Loucy (cell line): ENCODE data around the gene GABRR1.
"Not testable (repeated sequence)": the region's sequence is repeated elsewhere in the genome, so short reads cannot be mapped to it uniquely, and the experiment has no call there.

ENCODE experiments used
- H2AFZ ChIP-seq: fragments of 200-600 bp; sonication (generic); 2 replicates; pipeline ENCODE4 v1.6.0; 2016; ENCODE audit warnings: antibody characterized with exemption, mild to moderate bottlenecking, low read length, moderate library complexity
- H3F3A ChIP-seq: fragments of 200-600 bp; 2 replicates; pipeline ENCODE4 v1.6.0; 2016; ENCODE audit warnings: antibody characterized with exemption, low read depth, mild to moderate bottlenecking
- H3K27me3 ChIP-seq: fragments of 200-600 bp; sonication (generic); 2 replicates; pipeline ENCODE4 v1.6.1; 2014; ENCODE audit warnings: low read length, mild to moderate bottlenecking; ENCODE audit not compliant: insufficient read depth, poor library complexity, severe bottlenecking
- H3K36me3 ChIP-seq: fragments of 200-600 bp; sonication (generic); 2 replicates; pipeline ENCODE4 v1.6.1; 2016; ENCODE audit warnings: low read length; ENCODE audit not compliant: insufficient read depth
- H3K4me1 ChIP-seq: fragments of 200-600 bp; sonication (generic); 2 replicates; pipeline ENCODE4 v1.5.1; 2014; ENCODE audit warnings: low read length, mild to moderate bottlenecking; ENCODE audit not compliant: insufficient read depth, poor library complexity, severe bottlenecking
- H3K4me2 ChIP-seq: fragments of 200-600 bp; sonication (generic); 2 replicates; pipeline ENCODE4 v1.6.0; 2014; ENCODE audit warnings: antibody characterized with exemption, low read length, low read depth, mild to moderate bottlenecking; ENCODE audit not compliant: poor library complexity, severe bottlenecking
- H3K4me3 ChIP-seq: fragments of 200-600 bp; sonication (generic); 2 replicates; pipeline ENCODE4 v1.5.1; 2014; ENCODE audit warnings: low read length, mild to moderate bottlenecking, mixed read lengths; ENCODE audit not compliant: poor library complexity, severe bottlenecking
- H3K79me2 ChIP-seq: fragments of 200-600 bp; sonication (generic); 2 replicates; pipeline ENCODE4 v1.6.1; 2014; ENCODE audit warnings: low read length; ENCODE audit not compliant: insufficient read depth
- H3K9ac ChIP-seq: fragments of 200-600 bp; sonication (generic); 2 replicates; pipeline ENCODE4 v1.6.0; 2014; ENCODE audit warnings: mild to moderate bottlenecking, low read depth, low read length, moderate library complexity; ENCODE audit not compliant: poor library complexity, severe bottlenecking
- H3K9me2 ChIP-seq: fragments of 200-600 bp; sonication (generic); replicated peaks from 2 replicates; pipeline ENCODE4 v1.6.1; 2016; ENCODE audit warnings: low read depth, low read length, mixed read lengths
- H3K9me3 ChIP-seq: fragments of 200-600 bp; sonication (generic); 2 replicates; pipeline ENCODE4 v1.6.1; 2014; ENCODE audit warnings: mild to moderate bottlenecking, antibody characterized with exemption, low read length, low read depth; ENCODE audit not compliant: insufficient read depth
- H4K20me1 ChIP-seq: fragments of 200-600 bp; sonication (generic); 2 replicates; pipeline ENCODE4 v1.6.0; 2014; ENCODE audit warnings: antibody characterized with exemption, low read length, mild to moderate bottlenecking; ENCODE audit not compliant: insufficient read depth, poor library complexity, severe bottlenecking
- EZH2phosphoT487 ChIP-seq: fragments of 200-600 bp; IDR thresholded peaks from 2 replicates; pipeline ENCODE4 v1.6.1; 2018; ENCODE audit warnings: antibody characterized with exemption, mild to moderate bottlenecking, moderate library complexity, borderline replicate concordance
- TF ChIP-seq, protein P1 (sequence below): fragments of 200-600 bp; sonication (generic); conservative IDR thresholded peaks from 2 replicates; pipeline ENCODE4 v1.5.1; 2014; ENCODE audit warnings: mild to moderate bottlenecking, antibody characterized with exemption, low read length

Gene GABRR1

DNA sequence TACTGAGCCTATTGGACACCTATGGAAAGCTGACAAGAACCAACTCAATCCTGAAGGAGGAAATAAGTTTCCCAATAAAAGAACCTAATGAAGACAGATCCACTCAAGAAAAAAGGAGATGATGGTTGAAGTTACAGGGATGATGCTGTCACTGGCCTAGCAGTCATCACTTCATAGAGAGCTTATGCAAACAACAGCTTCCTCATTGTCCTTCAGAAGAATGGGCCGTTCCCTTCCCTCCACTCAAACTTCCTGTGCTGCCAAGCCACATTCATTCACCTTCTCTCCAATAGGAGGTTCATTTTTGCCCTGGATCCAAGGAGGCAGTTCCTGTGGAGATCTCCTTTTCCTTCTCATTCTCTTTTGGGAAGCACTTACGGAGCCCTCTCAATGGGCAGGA is 85.1 kb downstream of the GABRR1 start:
- Histone ChIP-seq H3K4me3 (no peak overlapping the region), H2AFZ (no peak overlapping the region), H4K20me1 (no peaks in the 10 kb centered on the region), H3K9me2 (no peaks in the 10 kb centered on the region), H3K4me1 (no peaks in the 10 kb centered on the region), H3K27me3 (no peaks in the 10 kb centered on the region), H3F3A (no peaks in the 10 kb centered on the region), H3K4me2 (no peak overlapping the region), H3K9me3 (no peaks in the 10 kb centered on the region), H3K9ac (no peak overlapping the region), H3K36me3 (no peaks in the 10 kb centered on the region), H3K79me2 (no peaks in the 10 kb centered on the region)
- TF ChIP-seq, protein P1, sequence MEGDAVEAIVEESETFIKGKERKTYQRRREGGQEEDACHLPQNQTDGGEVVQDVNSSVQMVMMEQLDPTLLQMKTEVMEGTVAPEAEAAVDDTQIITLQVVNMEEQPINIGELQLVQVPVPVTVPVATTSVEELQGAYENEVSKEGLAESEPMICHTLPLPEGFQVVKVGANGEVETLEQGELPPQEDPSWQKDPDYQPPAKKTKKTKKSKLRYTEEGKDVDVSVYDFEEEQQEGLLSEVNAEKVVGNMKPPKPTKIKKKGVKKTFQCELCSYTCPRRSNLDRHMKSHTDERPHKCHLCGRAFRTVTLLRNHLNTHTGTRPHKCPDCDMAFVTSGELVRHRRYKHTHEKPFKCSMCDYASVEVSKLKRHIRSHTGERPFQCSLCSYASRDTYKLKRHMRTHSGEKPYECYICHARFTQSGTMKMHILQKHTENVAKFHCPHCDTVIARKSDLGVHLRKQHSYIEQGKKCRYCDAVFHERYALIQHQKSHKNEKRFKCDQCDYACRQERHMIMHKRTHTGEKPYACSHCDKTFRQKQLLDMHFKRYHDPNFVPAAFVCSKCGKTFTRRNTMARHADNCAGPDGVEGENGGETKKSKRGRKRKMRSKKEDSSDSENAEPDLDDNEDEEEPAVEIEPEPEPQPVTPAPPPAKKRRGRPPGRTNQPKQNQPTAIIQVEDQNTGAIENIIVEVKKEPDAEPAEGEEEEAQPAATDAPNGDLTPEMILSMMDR: no peak
- TF ChIP-seq EZH2phosphoT487: no peak

DNA sequence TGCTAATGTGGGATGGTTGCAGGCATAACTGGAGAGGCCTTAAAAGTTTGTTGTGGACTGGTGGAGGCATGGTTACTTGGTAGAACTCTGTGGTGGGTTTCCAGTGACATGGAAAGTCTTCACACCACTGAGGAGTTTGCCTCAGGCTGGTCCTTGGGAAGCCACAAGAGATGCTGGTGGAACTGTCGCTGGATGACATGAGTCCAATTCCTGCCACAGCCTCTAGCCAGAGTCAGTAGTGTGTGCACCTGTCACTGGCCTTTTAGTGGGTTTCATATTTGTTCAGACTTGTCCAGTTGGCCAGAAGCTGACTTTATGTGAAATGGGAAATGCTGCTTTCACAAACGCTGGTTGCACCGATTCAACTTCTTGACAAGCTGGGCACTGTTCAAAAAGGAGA is 85.6 kb downstream of the GABRR1 start:
- no peaks in the 10 kb centered on the region for H3K27me3 ChIP-seq
- no peaks in the 10 kb centered on the region for H3K79me2 ChIP-seq
- no peaks in the 10 kb centered on the region for H4K20me1 ChIP-seq
- H3K4me2 ChIP-seq: no peak overlapping the region
- H3K36me3 ChIP-seq: no peaks in the 10 kb centered on the region
- H2AFZ ChIP-seq: no peak overlapping the region
- H3F3A ChIP-seq: no peaks in the 10 kb centered on the region
- H3K9ac ChIP-seq: no peak overlapping the region
- TF ChIP-seq EZH2phosphoT487: no peak
- TF ChIP-seq, protein P1: no peak
- H3K9me3 ChIP-seq: no peaks in the 10 kb centered on the region
- no peak overlapping the region for H3K4me3 ChIP-seq
- no peaks in the 10 kb centered on the region for H3K9me2 ChIP-seq
- H3K4me1 ChIP-seq: no peaks in the 10 kb centered on the region

DNA sequence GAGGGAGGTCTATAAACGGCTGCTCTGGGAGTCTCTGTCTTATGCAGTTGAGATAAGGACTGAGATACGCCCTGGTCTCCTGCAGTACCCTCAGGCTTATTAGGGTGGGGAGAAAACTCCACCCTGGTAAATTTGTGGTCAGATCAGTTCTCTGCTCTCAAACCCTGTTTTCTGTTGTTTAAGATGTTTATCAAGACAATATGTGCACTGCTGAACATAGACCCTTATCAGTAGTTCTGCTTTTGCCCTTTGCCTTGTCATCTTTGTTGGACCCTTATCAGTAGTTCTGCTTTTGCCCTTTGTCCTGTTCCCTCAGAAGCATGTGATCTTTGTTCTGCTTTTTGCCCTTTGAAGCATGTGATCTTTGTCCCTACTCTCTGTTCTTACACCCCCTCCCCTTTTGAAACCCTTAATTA is 88.9 kb downstream of the GABRR1 start:
- H3K9ac ChIP-seq, H3K4me3 ChIP-seq, H2AFZ ChIP-seq, H3K27me3 ChIP-seq, H3K9me3 ChIP-seq, H3K36me3 ChIP-seq, H3K79me2 ChIP-seq, H3K4me1 ChIP-seq, H4K20me1 ChIP-seq, H3K9me2 ChIP-seq, H3K4me2 ChIP-seq, H3F3A ChIP-seq: not testable (repeated sequence)
